ENCODE data around the gene NUBP2.

GRCh38 chr16:1745181-1745899 lies 37.4 kb upstream of the NUBP2 start:
- TF ChIP-seq EZH2phosphoT487 (IDR thresholded peaks at IDR 0.05; ENCODE audit: borderline replicate concordance) (no peak), POLR2AphosphoS5 (IDR thresholded peaks at IDR 0.05; ENCODE audit: low read depth, low read length) (no peak), POLR2A (IDR thresholded peaks at IDR 0.05; ENCODE audit: borderline replicate concordance, extremely low read depth, insufficient read depth, insufficient read length) (no peak), CTCF (IDR thresholded peaks at IDR 0.05 in 2 of 3, conservative IDR thresholded peaks at IDR 0.05 in 1 of 3; ENCODE audit: borderline replicate concordance in 1 of 3, insufficient read depth in 1 of 3, low read depth in 2 of 3, low read length in 2 of 3) (no peak), RAD21 (IDR thresholded peaks at IDR 0.05; ENCODE audit: low read depth) (no peak), EZH2 (IDR thresholded peaks at IDR 0.05) (no peak), MAX (IDR thresholded peaks at IDR 0.05) (no peak), YY1 (IDR thresholded peaks at IDR 0.05; ENCODE audit: extremely low read depth, insufficient replicate concordance, low read depth, low read length) (no peak), REST (IDR thresholded peaks at IDR 0.05; ENCODE audit: low read depth) (no peak), ZNF274 (IDR thresholded peaks at IDR 0.05; ENCODE audit: low read depth, low read length) (no peak), ZFX (IDR thresholded peaks at IDR 0.05) (no peak), ATF3 (IDR thresholded peaks at IDR 0.05) (no peak)
